ENCODE results near the gene MAGI3. TPM values are rescaled to one million over a fixed set of nuclear protein-coding genes. Genes with fewer than 3 reads are reported as not detected.

MAGI3 gene
- total and polyA plus RNA-seq, 2 donors (not counting 1 experiment from before 2014, with no cell fraction given): 0.30 to 0.67 TPM

- H3K9me3 Mint-ChIP-seq (ENCODE audit: insufficient read depth): peaks cover 8% of the 10 kb centered on the region
- CTCF ChIA-PET: no interaction called here
These were observed 302.6 kb downstream of the MAGI3 start for GRCh38 chr1:113692824-113693431.

GRCh38 chr1:113694910-113695309 is 304.6 kb downstream of the MAGI3 start:
- no peaks in the 10 kb centered on the region for H3K79me2 ChIP-seq (ENCODE audit: control insufficient read depth, insufficient read depth, low read length)
- H3K9me3 Mint-ChIP-seq (ENCODE audit: insufficient read depth): peaks cover 8% of the 10 kb centered on the region
- H3K27ac Mint-ChIP-seq: no peak overlapping the region
- H3K27me3 ChIP-seq (replicated peaks in 1 of 4; ENCODE audit: control extremely low read depth in 1 of 4, control insufficient read depth in 3 of 4, insufficient read depth in 4 of 4, low read length in 3 of 4): no peaks in the 10 kb centered on the region
- no peak overlapping the region for H3K4me3 Mint-ChIP-seq
- no peak overlapping the region for H3K4me2 ChIP-seq (replicated peaks; ENCODE audit: low read depth, low read length, poor library complexity, severe bottlenecking)
- H2AFZ ChIP-seq (ENCODE audit: insufficient read depth, low read depth, low read length, poor library complexity, severe bottlenecking): no peak overlapping the region
- H3K4me1 ChIP-seq (ENCODE audit: control insufficient read depth in 2 of 2, insufficient read depth in 2 of 2, low read length in 2 of 2): peaks cover 0 to 8% of the 10 kb centered on the region in 2 donors
- H3K27ac ChIP-seq (ENCODE audit: low read length in 2 of 2): no peak overlapping the region
- DNase-seq (no peak), ATAC-seq (ENCODE audit: low read depth) (no peak)
- peaks cover 10% of the 10 kb centered on the region for H3K4me1 Mint-ChIP-seq
- H3K36me3 ChIP-seq (replicated peaks in 1 of 2; ENCODE audit: control extremely low read depth in 1 of 2, control insufficient read depth in 1 of 2, extremely low read depth in 1 of 2, insufficient read depth in 2 of 2, low read length in 1 of 2): peaks cover 0 to 3% of the 10 kb centered on the region in 2 experiments
- no peak overlapping the region for H3K9ac ChIP-seq (ENCODE audit: low read length)
- TF ChIP-seq CTCF (IDR thresholded peaks at IDR 0.05) (no peak), EZH2 (IDR thresholded peaks at IDR 0.05; ENCODE audit: borderline replicate concordance, insufficient read depth, low read depth, low read length, poor library complexity, severe bottlenecking) (no peak)
- H4K20me1 ChIP-seq (ENCODE audit: control insufficient read depth, insufficient read depth, low read length, poor library complexity, severe bottlenecking): no peaks in the 10 kb centered on the region
- H3K27me3 Mint-ChIP-seq: no peaks in the 10 kb centered on the region
- peaks cover 0 to 17% (median 9%) of the 10 kb centered on the region in 3 donors for H3K9me3 ChIP-seq (ENCODE audit: control extremely low read depth in 1 of 3, control insufficient read depth in 2 of 3, insufficient read depth in 1 of 3, low read length in 2 of 3)
- ChIA-PET POLR2A (no interaction called here), CTCF (no interaction called here)
- intact Hi-C loops (cut with micrococcal nuclease): no loop called here
- no peak overlapping the region for H3K4me3 ChIP-seq (ENCODE audit: control extremely low read depth in 1 of 5, extremely low read depth in 1 of 5, insufficient read depth in 1 of 5, low read depth in 2 of 5, low read length in 4 of 5)

More at GRCh38 chr1:113692824-113693431, 302.6 kb downstream of the MAGI3 start:
- POLR2A ChIA-PET: no interaction called here
- Histone ChIP-seq H4K20me1 (ENCODE audit: control insufficient read depth, insufficient read depth, low read length, poor library complexity, severe bottlenecking) (no peaks in the 10 kb centered on the region), H3K36me3 (replicated peaks in 1 of 2; ENCODE audit: control extremely low read depth in 1 of 2, control insufficient read depth in 1 of 2, extremely low read depth in 1 of 2, insufficient read depth in 2 of 2, low read length in 1 of 2) (peaks cover 0 to 3% of the 10 kb centered on the region in 2 experiments), H3K4me1 (ENCODE audit: control insufficient read depth in 2 of 2, insufficient read depth in 2 of 2, low read length in 2 of 2) (peaks cover 0 to 8% of the 10 kb centered on the region in 2 donors), H3K4me2 (replicated peaks; ENCODE audit: low read depth, low read length, poor library complexity, severe bottlenecking) (no peak overlapping the region), H2AFZ (ENCODE audit: insufficient read depth, low read depth, low read length, poor library complexity, severe bottlenecking) (no peak overlapping the region), H3K9ac (ENCODE audit: low read length) (no peak overlapping the region), H3K27ac (ENCODE audit: low read length in 2 of 2) (no peak overlapping the region), H3K27me3 (replicated peaks in 1 of 4; ENCODE audit: control extremely low read depth in 1 of 4, control insufficient read depth in 3 of 4, insufficient read depth in 4 of 4, low read length in 3 of 4) (no peaks in the 10 kb centered on the region), H3K4me3 (ENCODE audit: control extremely low read depth in 1 of 5, extremely low read depth in 1 of 5, insufficient read depth in 1 of 5, low read depth in 2 of 5, low read length in 4 of 5) (no peak overlapping the region), H3K9me3 (ENCODE audit: control extremely low read depth in 1 of 3, control insufficient read depth in 2 of 3, insufficient read depth in 1 of 3, low read length in 2 of 3) (peaks cover 0 to 17% (median 9%) of the 10 kb centered on the region in 3 donors), H3K79me2 (ENCODE audit: control insufficient read depth, insufficient read depth, low read length) (no peaks in the 10 kb centered on the region)
- intact Hi-C loops (cut with micrococcal nuclease): no loop called here
- Mint-ChIP-seq H3K4me3 (no peak overlapping the region), H3K27ac (no peak overlapping the region), H3K4me1 (peaks cover 10% of the 10 kb centered on the region), H3K27me3 (no peaks in the 10 kb centered on the region)
- no peak for DNase-seq
- no peak for ATAC-seq (ENCODE audit: low read depth)
- TF ChIP-seq CTCF (IDR thresholded peaks at IDR 0.05): no peak
- TF ChIP-seq EZH2 (IDR thresholded peaks at IDR 0.05; ENCODE audit: borderline replicate concordance, insufficient read depth, low read depth, low read length, poor library complexity, severe bottlenecking): no peak
- 97% methylated on average over 3 of the region's 4 CpGs for WGBS (ENCODE audit: insufficient coverage)

Data from B cell (primary cell).